DMS79 (cell line): ENCODE results near the gene NCAPD2.
A peak's percentile ranks its signal among the peaks of the same experiment; 100 is the strongest.

Source experiments
- DNase-seq: peaks from one replicate; lab custom pipeline; 2025; lab: John Stamatoyannopoulos, UW

NCAPD2 gene, protein sequence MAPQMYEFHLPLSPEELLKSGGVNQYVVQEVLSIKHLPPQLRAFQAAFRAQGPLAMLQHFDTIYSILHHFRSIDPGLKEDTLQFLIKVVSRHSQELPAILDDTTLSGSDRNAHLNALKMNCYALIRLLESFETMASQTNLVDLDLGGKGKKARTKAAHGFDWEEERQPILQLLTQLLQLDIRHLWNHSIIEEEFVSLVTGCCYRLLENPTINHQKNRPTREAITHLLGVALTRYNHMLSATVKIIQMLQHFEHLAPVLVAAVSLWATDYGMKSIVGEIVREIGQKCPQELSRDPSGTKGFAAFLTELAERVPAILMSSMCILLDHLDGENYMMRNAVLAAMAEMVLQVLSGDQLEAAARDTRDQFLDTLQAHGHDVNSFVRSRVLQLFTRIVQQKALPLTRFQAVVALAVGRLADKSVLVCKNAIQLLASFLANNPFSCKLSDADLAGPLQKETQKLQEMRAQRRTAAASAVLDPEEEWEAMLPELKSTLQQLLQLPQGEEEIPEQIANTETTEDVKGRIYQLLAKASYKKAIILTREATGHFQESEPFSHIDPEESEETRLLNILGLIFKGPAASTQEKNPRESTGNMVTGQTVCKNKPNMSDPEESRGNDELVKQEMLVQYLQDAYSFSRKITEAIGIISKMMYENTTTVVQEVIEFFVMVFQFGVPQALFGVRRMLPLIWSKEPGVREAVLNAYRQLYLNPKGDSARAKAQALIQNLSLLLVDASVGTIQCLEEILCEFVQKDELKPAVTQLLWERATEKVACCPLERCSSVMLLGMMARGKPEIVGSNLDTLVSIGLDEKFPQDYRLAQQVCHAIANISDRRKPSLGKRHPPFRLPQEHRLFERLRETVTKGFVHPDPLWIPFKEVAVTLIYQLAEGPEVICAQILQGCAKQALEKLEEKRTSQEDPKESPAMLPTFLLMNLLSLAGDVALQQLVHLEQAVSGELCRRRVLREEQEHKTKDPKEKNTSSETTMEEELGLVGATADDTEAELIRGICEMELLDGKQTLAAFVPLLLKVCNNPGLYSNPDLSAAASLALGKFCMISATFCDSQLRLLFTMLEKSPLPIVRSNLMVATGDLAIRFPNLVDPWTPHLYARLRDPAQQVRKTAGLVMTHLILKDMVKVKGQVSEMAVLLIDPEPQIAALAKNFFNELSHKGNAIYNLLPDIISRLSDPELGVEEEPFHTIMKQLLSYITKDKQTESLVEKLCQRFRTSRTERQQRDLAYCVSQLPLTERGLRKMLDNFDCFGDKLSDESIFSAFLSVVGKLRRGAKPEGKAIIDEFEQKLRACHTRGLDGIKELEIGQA (N-terminal part only)

DNA sequence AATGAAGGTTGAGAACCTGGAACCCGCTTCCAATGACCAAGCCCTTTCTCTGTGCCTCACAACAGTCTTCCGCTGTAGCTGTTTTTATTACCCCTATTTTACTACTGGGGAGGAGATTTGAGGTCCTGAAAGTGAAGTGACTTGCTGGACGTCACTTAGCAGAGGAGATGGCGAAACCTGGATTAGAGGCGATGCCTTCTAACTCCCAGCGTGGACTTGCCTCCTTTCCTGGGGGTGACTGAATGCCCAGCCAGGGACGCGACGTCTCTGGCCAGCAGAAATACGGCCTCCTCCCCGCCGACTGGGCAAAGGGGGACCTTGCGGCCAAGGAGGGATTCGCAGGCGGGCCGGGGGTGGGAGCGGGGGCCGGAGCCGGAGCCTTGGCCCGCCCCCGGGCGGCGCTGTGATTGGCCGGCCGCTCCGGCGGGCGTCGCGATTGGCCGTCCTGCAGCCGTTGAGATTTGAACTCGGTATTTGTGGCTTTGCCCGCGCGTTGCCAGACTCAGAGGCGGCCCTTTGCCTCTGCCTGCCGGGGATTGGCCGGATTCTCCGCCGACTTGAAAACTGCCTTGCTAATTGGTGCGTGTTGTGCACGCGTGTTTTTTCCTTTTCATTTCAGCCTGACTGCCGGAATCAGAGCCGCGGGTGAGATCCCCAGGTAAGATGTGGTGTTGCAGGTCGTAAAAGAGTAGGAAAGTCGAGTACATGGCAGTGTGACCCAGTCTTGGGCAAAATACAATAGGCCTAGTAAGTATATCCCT, at the start of gene NCAPD2:
NCAPD2 (plus strand) TSS at position 606 of the 761 bp plus-strand sequence. CDS start 997 bp downstream, outside the sequence.
- DNase-seq: peak; percentile 96

DNA sequence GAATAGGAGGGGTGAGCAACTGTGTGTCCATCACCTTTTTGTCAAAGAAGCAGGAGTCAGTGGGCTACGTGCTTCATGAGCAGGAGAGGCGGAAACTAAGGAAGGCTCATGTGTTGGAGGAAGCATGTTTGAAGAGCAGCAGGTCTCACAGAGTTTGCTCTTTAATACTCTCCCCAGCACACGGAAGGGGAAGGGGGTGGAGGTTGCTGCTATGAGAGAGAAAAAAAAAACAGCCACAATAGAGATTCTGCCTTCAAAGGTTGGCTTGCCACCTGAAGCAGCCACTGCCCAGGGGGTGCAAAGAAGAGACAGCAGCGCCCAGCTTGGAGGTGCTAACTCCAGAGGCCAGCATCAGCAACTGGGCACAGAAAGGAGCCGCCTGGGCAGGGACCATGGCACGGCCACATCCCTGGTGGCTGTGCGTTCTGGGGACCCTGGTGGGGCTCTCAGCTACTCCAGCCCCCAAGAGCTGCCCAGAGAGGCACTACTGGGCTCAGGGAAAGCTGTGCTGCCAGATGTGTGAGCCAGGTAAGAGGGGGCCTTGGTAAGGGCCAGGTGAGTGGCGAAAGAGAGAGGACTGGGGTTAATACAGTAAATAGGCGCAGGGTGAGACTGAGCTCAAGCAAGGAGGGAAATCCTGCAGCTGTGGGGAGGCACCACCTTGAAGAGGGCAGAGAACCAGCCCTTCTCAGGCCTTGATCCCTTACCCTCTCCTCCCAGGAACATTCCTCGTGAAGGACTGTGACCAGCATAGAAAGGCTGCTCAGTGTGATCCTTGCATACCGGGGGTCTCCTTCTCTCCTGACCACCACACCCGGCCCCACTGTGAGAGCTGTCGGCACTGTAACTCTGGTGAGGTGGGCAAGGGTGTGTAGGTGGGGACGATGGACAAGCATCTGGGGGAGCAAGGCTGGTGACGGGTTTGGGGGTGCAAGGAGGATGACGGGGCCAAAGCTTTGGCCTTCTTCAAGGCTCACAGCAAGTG, 48.9 kb upstream of the NCAPD2 start, which contains the start of gene CD27:
CD27 (plus strand) TSS at position 252 of the 985 bp plus-strand sequence; CDS start at position 393, 141 bp downstream.
- DNase-seq: no peak

DNA sequence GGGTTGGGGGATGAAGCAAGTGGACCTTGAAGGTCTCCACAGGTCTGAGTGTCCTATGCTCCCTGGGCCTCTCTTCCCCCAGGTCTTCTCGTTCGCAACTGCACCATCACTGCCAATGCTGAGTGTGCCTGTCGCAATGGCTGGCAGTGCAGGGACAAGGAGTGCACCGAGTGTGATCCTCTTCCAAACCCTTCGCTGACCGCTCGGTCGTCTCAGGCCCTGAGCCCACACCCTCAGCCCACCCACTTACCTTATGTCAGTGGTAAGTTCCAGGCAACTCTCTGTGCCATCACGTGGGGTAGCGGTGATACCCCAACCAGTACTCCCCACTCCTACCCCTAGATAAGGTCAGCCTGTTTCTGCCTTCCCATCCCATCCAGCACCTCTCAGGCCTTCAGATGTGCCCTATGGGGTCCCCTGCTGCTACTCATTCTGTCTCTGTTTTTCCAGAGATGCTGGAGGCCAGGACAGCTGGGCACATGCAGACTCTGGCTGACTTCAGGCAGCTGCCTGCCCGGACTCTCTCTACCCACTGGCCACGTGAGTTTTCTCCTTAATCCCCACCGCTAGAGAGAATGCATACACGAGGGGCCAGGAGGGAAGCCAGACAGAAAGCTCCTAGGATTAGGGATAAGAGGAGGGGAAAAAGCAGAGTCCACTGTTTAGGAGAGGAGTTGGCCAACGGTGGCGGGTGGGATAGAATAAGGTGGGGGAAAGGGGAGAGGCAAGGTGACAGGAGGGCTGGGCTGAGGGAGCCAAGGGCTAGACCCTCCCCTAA, 43.6 kb upstream of the NCAPD2 start:
- no peak for DNase-seq

DNA sequence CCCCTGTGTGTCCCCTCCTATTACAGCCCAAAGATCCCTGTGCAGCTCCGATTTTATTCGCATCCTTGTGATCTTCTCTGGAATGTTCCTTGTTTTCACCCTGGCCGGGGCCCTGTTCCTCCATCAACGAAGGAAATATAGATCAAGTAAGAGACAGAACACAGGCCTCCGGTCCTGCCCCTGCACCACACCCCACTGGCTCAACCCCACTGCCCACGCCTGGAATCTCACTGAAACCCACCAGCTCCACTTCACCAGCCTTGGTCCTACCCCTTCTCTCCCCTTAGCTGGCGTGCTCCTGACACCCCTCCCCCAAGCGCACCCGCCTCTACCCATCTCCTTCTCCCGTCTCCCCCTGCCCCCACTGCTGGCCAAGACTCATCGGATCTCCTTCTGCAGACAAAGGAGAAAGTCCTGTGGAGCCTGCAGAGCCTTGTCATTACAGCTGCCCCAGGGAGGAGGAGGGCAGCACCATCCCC, 43.0 kb upstream of the NCAPD2 start:
- DNase-seq: no peak

DNA sequence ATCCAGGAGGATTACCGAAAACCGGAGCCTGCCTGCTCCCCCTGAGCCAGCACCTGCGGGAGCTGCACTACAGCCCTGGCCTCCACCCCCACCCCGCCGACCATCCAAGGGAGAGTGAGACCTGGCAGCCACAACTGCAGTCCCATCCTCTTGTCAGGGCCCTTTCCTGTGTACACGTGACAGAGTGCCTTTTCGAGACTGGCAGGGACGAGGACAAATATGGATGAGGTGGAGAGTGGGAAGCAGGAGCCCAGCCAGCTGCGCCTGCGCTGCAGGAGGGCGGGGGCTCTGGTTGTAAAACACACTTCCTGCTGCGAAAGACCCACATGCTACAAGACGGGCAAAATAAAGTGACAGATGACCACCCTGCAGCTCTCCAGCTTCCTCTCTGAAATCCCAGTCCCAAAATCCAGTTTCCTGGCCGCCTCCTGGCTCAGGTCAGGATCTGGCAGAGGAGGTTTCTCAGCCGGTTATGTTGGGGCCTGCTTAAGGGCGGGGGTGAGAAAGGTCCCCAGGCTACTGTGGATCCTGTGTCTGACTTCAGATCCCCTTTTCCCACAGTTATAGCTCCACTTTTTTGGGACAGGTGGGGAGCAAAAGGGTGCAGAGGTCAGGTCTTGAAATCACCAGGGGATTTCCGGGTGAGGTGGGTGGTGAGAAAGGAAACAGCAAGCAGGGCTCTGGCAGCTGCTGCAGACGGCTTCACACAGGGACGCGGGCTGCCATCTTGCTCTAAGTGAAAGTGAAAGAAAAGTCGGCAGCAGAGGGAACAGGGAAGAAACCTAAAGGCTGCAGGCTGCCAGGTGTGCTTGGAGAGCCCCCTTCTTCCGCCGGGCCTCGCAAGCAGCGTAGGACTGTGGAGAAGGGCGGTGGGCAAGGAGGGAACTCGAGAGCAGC, 42.3 kb upstream of the NCAPD2 start, which contains the start of gene TAPBPL:
TAPBPL (plus strand) TSS at position 695 of the 897 bp plus-strand sequence. CDS start 207 bp downstream, outside the sequence.
- peak; percentile 97 for DNase-seq

DNA sequence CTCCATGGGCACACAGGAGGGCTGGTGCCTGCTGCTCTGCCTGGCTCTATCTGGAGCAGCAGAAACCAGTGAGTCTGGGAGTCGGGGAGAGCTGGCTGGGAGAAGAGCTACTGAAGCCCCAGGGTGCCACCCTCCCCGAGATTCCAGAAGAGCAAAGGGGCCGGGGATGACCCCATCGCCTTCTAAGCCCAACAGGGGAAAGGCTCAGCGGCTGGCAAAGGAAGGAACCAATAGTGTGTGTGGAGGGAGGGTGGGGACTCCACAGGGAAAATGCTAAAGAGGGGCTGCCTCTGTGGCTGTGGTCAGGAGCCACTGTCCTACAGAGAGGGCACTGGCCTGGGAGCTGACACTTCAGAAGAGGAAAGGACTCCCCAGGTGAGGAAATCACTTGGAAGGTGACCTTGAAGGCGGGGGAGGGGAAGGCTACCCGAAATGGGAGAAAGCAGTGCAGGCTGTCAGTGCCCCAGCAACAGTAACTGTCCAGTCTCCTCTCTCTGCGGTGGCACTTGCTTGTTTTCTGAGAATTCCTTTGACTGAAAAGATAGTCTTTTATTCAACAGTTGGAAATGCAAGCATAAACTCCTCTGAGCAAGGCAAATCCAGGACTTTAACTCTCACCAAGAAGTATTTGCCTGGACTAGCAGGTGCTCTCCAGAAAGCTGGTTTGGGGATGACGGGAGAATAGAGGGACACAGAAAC, 41.5 kb upstream of the NCAPD2 start:
- DNase-seq: no peak

DNA sequence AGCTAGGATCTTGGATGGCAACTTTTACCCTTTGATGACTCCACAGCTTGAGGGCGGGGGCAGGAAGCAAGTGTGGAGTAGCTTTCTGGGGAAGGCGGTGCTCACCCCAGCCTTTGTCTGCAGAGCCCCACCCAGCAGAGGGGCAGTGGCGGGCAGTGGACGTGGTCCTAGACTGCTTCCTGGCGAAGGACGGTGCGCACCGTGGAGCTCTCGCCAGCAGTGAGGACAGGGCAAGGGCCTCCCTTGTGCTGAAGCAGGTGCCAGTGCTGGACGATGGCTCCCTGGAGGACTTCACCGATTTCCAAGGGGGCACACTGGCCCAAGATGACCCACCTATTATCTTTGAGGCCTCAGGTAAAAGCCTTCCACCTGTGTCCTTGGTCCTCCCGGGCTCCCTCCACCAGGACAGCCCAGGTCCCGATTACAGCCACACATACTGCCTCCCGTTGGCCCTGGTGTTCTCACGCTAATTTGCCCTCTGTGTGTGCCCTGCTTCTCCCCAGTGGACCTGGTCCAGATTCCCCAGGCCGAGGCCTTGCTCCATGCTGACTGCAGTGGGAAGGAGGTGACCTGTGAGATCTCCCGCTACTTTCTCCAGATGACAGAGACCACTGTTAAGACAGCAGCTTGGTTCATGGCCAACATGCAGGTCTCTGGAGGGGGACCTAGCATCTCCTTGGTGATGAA, 40.8 kb upstream of the NCAPD2 start:
- peak; percentile 55 for DNase-seq

DNA sequence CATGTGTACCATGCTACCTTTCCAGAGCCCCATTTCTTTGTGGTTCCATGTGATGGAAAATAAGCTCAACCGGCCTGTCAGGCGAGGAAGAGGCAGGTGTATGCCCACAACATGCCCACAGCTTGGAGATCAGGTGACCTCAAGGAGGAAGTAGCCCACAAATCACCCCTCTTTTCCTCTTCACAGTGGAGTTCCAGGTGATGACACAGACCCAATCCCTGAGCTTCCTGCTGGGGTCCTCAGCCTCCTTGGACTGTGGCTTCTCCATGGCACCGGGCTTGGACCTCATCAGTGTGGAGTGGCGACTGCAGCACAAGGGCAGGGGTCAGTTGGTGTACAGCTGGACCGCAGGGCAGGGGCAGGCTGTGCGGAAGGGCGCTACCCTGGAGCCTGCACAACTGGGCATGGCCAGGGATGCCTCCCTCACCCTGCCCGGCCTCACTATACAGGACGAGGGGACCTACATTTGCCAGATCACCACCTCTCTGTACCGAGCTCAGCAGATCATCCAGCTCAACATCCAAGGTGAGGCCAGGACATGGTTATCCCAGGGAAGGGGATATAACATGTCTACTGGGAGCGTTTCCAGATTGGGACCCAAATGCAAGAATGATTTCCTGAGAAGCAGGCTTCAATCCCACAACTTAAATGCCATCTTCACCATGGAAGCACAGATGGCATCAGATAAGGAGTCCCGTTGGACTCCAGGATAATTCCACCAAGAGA, 36.5 kb upstream of the NCAPD2 start:
- no peak for DNase-seq

DNA sequence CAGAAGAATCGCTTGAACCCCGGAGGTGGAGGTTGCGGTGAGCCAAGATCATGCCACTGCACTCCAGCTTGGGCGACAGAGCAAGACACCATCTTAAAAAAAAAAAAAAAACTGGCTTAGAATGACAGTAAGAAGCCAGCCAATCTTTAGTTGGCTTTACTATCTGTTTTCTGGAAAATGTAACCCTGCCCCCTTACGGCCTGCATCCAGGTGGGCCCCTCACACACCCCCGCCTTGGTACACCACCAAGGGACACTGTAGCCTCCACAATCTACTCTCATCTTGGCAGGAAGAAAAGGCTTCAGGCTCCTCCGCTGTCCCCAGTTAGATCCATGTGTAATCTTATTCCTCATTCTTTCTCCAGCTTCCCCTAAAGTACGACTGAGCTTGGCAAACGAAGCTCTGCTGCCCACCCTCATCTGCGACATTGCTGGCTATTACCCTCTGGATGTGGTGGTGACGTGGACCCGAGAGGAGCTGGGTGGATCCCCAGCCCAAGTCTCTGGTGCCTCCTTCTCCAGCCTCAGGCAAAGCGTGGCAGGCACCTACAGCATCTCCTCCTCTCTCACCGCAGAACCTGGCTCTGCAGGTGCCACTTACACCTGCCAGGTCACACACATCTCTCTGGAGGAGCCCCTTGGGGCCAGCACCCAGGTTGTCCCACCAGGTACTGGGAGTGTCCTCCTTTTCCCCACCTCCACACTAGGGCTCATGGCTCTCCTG, 35.5 kb upstream of the NCAPD2 start:
- no peak for DNase-seq

DNA sequence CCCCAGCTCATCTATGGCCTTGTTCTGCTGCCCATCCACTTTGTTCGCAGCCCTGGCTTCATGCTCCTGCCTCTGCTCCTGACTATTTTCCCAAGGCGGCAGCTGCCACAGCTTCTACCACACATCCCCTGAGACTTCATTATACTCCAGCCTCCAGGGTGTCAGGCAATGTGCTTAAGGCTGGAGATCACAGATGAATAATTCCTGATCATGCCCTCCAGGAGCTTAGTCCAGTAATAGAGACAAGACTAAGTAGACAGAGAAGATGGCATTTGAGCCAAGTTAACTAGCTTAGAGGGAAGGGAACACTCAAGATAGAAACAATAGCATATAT, 34.9 kb upstream of the NCAPD2 start:
- DNase-seq: no peak

DNA sequence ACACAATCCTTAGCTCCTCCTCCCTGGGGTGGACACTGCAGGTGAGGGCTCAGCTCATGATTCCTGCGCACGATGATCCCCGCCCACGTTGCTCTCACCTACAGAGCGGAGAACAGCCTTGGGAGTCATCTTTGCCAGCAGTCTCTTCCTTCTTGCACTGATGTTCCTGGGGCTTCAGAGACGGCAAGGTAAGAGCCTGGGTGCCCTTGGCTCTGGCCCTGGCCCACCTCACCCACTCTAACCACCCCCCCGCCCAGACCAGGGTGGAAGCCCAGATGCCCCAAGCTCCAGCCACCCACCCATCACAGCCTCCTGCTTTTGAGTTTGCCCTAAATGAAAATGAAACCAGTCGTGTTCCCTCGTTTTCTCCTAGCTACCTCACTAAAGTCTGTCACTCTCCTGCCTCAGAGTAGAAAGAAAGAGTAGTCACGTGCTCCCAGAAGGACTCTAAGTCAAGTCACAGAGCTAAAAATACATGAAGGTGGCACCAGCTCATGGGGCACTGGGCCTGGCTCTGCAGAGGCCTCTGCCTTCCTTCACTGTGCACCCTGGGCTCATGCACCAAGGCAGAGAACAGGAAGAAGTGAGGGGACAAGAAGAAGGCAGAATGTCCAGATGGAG, 33.0 kb upstream of the NCAPD2 start:
- no peak for DNase-seq

DNA sequence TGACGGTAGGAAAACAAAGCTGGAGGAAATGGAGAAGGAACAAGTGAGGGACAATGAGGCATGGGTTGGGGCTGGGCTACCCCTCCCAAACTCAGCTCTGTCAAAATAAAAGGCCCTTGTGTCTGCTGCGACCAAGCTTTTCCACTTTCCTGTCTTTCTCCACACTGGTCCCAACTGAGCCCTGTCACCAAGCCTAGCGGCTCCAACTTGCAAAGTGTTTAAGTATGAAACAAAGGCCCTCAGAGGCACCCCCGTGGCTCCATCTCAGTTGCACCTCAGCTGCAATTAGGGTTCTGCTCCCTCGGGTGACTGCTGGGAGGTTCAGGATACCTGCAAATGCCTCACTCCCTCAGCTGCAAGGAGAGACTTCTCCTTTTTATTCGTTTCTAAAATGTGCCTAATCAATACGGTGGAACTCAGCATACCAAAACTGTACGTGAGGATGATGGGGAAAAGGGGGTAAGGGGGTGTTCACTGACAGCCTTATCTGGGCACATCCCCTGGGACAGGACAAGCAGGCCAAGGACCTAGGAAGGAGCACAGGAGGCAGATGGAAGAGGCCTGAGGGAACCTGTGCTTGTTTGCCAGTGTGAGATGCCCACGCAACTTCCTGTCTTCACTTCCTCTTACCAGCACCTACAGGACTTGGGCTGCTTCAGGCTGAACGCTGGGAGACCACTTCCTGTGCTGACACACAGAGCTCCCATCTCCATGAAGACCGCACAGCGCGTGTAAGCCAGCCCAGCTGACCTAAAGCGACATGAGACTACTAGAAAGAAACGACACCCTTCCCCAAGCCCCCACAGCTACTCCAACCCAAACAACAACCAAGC, 32.3 kb upstream of the NCAPD2 start:
- DNase-seq: no peak

DNA sequence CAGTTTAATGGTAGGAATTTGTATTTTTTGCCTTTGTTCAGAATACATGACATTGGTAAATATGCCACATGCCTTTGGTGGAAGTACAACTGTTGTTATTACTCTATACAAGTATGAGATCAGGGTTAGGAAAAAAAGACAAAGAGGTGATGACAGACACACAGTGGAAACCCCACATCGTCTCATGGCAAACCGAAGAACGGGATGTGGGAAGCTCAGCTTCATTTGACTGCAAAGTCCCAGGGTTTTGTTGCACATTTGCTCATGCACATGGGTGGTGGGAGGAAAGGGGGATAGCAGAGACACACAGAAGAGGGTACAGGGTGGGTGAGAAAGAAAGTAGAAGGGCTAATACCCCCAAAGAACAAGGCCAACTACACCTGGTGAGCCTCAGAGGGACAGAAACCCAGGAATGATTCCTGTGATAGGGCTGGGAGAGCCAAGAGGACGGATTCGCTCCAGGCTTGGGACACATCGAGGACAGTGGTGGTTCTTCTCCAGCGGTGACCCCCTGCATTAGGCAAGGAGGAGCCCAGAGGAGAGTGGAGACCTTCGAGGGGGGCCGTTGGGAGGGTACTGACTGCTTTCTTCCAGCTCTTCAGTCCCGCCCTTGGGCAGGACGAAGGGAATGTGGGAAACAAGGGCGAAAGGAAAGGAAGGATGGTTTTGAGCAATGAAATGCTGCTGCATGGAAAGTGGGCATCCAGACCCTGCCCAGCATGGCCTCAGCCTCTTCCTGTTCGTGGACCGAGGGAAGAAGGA, 31.5 kb upstream of the NCAPD2 start:
- DNase-seq: no peak
